OCI-LY1 (cell line): ENCODE measurements around the gene LCN6.

ENCODE experiments used
- H2AFZ ChIP-seq: fragments of 200-600 bp; sonication (generic), shearing (Covaris generic); 2 replicates; pipeline ENCODE4 v1.6.0; 2014; ENCODE audit warnings: antibody characterized with exemption, mild to moderate bottlenecking, low read length
- H3F3A ChIP-seq: fragments of 200-600 bp; sonication (generic), shearing (Covaris generic); 2 replicates; pipeline ENCODE4 v1.6.0; 2014; ENCODE audit warnings: mild to moderate bottlenecking, antibody characterized with exemption, low read length, moderate library complexity; ENCODE audit not compliant: insufficient read depth
- H3K27ac ChIP-seq: fragments of 200-600 bp; sonication (generic); 2 replicates; pipeline ENCODE4 v1.5.1; 2014; ENCODE audit warnings: low read length, mixed run types, mild to moderate bottlenecking, low read depth; ENCODE audit not compliant: poor library complexity, severe bottlenecking
- H3K27me3 ChIP-seq: fragments of 200-600 bp; sonication (generic); 2 replicates; pipeline ENCODE4 v1.6.0; 2014; ENCODE audit warnings: antibody characterized with exemption, mild to moderate bottlenecking, low read length, moderate library complexity; ENCODE audit not compliant: insufficient read depth
- H3K36me3 ChIP-seq: fragments of 200-600 bp; sonication (generic); 2 replicates; pipeline ENCODE4 v1.6.1; 2014; ENCODE audit warnings: mild to moderate bottlenecking, antibody characterized with exemption, low read length, moderate library complexity, mixed read lengths; ENCODE audit not compliant: insufficient read depth
- H3K4me1 ChIP-seq: fragments of 200-600 bp; sonication (generic); 2 replicates; pipeline ENCODE4 v1.5.1; 2014; ENCODE audit warnings: mild to moderate bottlenecking, low read length, moderate library complexity; ENCODE audit not compliant: insufficient read depth, severe bottlenecking
- H3K4me2 ChIP-seq: fragments of 200-600 bp; sonication (generic), shearing (Covaris generic); 2 replicates; pipeline ENCODE4 v1.6.1; 2014; ENCODE audit warnings: low read length
- H3K4me3 ChIP-seq: fragments of 200-600 bp; sonication (generic); 2 replicates; pipeline ENCODE4 v1.5.1; 2014; ENCODE audit warnings: low read length, low read depth, mild to moderate bottlenecking, mixed read lengths; ENCODE audit not compliant: poor library complexity, severe bottlenecking
- H3K79me2 ChIP-seq: fragments of 200-600 bp; shearing (Covaris generic); 2 replicates; pipeline ENCODE4 v1.6.1; 2016; ENCODE audit warnings: mixed run types, low read length, mixed read lengths; ENCODE audit not compliant: insufficient read depth
- H3K9ac ChIP-seq: fragments of 200-600 bp; sonication (generic), shearing (Covaris generic); 2 replicates; pipeline ENCODE4 v1.6.1; 2014; ENCODE audit warnings: mild to moderate bottlenecking, low read length, mixed read lengths
- H3K9me2 ChIP-seq: fragments of 200-600 bp; sonication (generic), shearing (Covaris generic); 2 replicates; pipeline ENCODE4 v1.6.1; 2014; ENCODE audit warnings: low read depth, mild to moderate bottlenecking, low read length, mixed read lengths
- H3K9me3 ChIP-seq: fragments of 200-600 bp; shearing (Covaris generic); 2 replicates; pipeline ENCODE4 v1.6.1; 2014; ENCODE audit warnings: low read length, mixed read lengths
- H4K20me1 ChIP-seq: fragments of 200-600 bp; sonication (generic), shearing (Covaris generic); 2 replicates; pipeline ENCODE4 v1.6.0; 2016; ENCODE audit warnings: mild to moderate bottlenecking, low read length; ENCODE audit not compliant: insufficient read depth
- EZH2 ChIP-seq: fragments of 200-600 bp; sonication (generic), shearing (Covaris generic); IDR thresholded peaks from 2 replicates; pipeline ENCODE4 v1.8.0; 2017; ENCODE audit warnings: borderline replicate concordance, mixed run types, mild to moderate bottlenecking, antibody characterized with exemption, low read length, moderate library complexity, mixed read lengths
- TF ChIP-seq, protein P1 (sequence below): fragments of 200-600 bp; sonication (generic), shearing (Covaris generic); IDR thresholded peaks from 2 replicates; pipeline ENCODE4 v1.5.1; 2017; ENCODE audit warnings: mild to moderate bottlenecking, antibody characterized with exemption, low read length, moderate library complexity, mixed read lengths

The LCN6 gene

DNA sequence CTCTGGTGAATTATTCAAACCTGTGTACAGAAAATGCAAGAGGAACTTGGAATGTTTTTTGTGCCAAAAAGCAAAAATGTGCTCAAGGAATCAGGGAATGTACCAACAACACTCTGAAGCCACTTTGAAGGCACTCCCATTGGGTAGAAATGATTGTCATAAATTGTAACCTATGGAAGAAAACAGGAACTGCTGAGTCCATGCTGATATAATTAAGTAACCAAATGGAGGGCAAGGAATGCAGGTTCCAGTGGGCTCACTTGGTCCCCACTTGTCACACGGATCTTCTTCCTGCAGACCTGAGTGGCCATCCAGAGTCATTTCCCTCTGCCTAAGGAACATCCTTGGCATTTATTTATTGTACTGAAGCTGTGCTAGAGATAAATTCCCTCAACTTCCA is 2.9 kb upstream of the LCN6 start:
- Histone ChIP-seq H4K20me1 (no peaks in the 10 kb centered on the region), H3K4me3 (no peak overlapping the region), H3K9ac (no peak overlapping the region), H3K4me1 (no peaks in the 10 kb centered on the region), H3F3A (no peaks in the 10 kb centered on the region), H3K9me3 (peaks cover 13% of the 10 kb centered on the region), H3K79me2 (no peaks in the 10 kb centered on the region), H3K9me2 (no peaks in the 10 kb centered on the region), H3K27me3 (peaks cover 40% of the 10 kb centered on the region; the same call in 1 of the 2 replicates), H3K36me3 (peaks cover 2% of the 10 kb centered on the region; the same call in 1 of the 2 replicates), H3K4me2 (no peak overlapping the region), H2AFZ (no peak overlapping the region), H3K27ac (no peak overlapping the region)
- no peak for TF ChIP-seq EZH2
- TF ChIP-seq, protein P1, sequence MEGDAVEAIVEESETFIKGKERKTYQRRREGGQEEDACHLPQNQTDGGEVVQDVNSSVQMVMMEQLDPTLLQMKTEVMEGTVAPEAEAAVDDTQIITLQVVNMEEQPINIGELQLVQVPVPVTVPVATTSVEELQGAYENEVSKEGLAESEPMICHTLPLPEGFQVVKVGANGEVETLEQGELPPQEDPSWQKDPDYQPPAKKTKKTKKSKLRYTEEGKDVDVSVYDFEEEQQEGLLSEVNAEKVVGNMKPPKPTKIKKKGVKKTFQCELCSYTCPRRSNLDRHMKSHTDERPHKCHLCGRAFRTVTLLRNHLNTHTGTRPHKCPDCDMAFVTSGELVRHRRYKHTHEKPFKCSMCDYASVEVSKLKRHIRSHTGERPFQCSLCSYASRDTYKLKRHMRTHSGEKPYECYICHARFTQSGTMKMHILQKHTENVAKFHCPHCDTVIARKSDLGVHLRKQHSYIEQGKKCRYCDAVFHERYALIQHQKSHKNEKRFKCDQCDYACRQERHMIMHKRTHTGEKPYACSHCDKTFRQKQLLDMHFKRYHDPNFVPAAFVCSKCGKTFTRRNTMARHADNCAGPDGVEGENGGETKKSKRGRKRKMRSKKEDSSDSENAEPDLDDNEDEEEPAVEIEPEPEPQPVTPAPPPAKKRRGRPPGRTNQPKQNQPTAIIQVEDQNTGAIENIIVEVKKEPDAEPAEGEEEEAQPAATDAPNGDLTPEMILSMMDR: no peak

DNA sequence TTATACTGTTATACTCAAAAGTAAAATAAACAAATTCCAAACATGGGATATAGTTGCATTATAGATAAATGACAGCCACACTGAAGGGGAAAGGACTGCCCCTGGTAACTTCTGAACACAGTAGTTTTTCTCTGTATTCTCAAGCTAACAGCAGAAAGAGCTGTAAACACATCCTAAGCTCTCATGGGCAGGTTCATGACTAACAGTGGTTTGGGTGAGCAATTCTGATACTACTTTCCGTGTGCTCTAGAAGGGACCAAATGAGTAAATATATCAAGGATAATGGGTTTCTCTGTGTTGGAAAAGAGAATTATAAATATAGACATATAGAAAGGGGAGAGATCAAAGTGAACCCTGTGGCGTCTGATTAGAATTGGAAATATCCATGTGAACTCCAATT is 2.2 kb upstream of the LCN6 start:
- H3K27me3 ChIP-seq: peaks cover 36% of the 10 kb centered on the region; the same call in 1 of the 2 replicates
- H2AFZ ChIP-seq: no peak overlapping the region
- H3K4me3 ChIP-seq: no peak overlapping the region
- no peak overlapping the region for H3K27ac ChIP-seq
- TF ChIP-seq EZH2: no peak
- no peak overlapping the region for H3K4me2 ChIP-seq
- H3K4me1 ChIP-seq: no peaks in the 10 kb centered on the region
- peaks cover 13% of the 10 kb centered on the region for H3K9me3 ChIP-seq
- H3K36me3 ChIP-seq: peaks cover 2% of the 10 kb centered on the region; the same call in 1 of the 2 replicates
- no peak overlapping the region for H3K9ac ChIP-seq
- no peaks in the 10 kb centered on the region for H3K9me2 ChIP-seq
- no peaks in the 10 kb centered on the region for H3F3A ChIP-seq
- no peaks in the 10 kb centered on the region for H4K20me1 ChIP-seq
- H3K79me2 ChIP-seq: no peaks in the 10 kb centered on the region

DNA sequence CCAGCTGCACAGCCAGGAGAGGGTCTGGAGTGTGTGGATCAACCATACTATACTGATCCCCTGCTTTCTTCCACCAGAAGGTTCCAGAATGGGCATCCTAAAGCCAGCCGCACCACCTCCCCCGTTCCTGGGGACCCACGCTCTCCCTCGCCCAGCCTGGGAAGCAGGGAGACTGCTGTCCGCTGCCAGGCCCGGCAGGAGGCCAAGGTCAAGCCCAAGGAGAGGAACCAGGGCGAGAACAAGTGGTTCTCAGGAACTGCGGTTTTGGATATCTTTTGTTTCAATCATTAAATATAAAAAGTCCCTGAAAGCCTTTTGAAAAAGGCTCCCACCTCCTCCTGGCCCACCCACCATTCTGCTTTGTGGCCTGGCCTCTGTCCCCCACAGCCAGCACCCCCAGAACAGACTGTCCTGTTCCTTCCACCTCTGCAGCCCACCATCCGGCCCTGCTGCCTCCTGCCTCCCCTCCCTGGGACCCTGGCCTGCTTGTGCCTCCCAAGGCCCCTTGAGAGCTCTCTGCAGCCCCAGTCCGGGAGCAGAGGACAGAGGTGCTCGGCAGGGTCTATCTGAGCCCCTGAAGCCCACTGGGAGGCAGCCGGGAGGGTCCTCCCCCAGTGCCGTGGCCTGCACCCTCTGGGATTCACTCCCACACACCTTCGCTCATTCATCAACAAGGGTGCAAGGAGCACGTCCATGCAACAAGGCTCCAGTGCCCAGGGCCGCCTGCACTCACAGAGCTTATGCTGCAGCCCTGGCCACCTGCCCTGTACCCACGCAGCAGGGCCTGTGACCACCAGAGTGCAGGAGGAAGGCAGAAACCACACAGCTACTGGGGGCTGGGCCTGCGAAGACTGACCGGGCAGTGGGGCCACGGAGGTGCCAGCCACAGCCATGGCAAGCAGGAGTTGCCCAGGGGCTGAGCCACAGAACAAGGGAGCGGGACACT is 614 bp upstream of the LCN6 start:
- Histone ChIP-seq H3K36me3 (peaks cover 2% of the 10 kb centered on the region; the same call in 1 of the 2 replicates), H3K79me2 (no peaks in the 10 kb centered on the region), H3K4me1 (no peaks in the 10 kb centered on the region), H3K9me2 (no peaks in the 10 kb centered on the region), H3K4me2 (no peak overlapping the region), H3K9ac (no peak overlapping the region), H3K9me3 (peaks cover 13% of the 10 kb centered on the region), H3K27me3 (peaks cover 27% of the 10 kb centered on the region; the same call in 1 of the 2 replicates), H4K20me1 (no peaks in the 10 kb centered on the region), H3K27ac (no peak overlapping the region), H3F3A (no peaks in the 10 kb centered on the region), H3K4me3 (no peak overlapping the region), H2AFZ (no peak overlapping the region)
- TF ChIP-seq, protein P1: no peak
- no peak for TF ChIP-seq EZH2
